H1 (cell line): ENCODE data around the gene EPHA7. TPM values are rescaled to one million over a fixed set of nuclear protein-coding genes. Genes with fewer than 3 reads are reported as not detected.

Source experiments
- CTCF ChIA-PET: fragments of 300-600 bp; sonication (Branson Sonifier 250); formaldehyde crosslinking; loops from one replicate; lab custom pipeline; 2021; ENCODE audit not compliant: partially characterized antibody; lab: Charles Lee
- POLR2A ChIA-PET: fragments of 300-600 bp; sonication (Branson Sonifier 250); formaldehyde crosslinking; loops from one replicate; lab custom pipeline; 2021; ENCODE audit warnings: inconsistent platforms; ENCODE audit not compliant: partially characterized antibody; lab: Charles Lee
- DNase-seq, 2 experiments: peaks; one replicate each; pipeline versions ENCODE4 v3.0.0 to v3.0.0-alpha.2; 2010 to 2022; ENCODE audit warnings: low spot score in 2 of 2, low read depth in 1 of 2, mixed read lengths in 1 of 2
- FAIRE-seq: peaks from 2 replicates; lab custom pipeline; 2011; peaks lifted over from hg19 to GRCh38; lab: Jason Lieb, UNC
- H2AFZ ChIP-seq: 2 replicates; pipeline ENCODE4 v1.8.1; 2012; ENCODE audit warnings: low read length, inconsistent platforms
- H2AK5ac ChIP-seq: 2 replicates; pipeline ENCODE4 v1.6.1; 2013; ENCODE audit warnings: low read depth, low read length
- H2BK120ac ChIP-seq: replicated peaks from 2 replicates; pipeline ENCODE3; 2013; ENCODE audit warnings: low read depth, low read length, inconsistent platforms
- H2BK12ac ChIP-seq: 2 replicates; pipeline ENCODE4 v1.6.1; 2013; ENCODE audit warnings: low read depth, low read length
- H2BK15ac ChIP-seq: 2 replicates; pipeline ENCODE4 v1.6.1; 2013; ENCODE audit warnings: low read length
- H2BK20ac ChIP-seq: 2 replicates; pipeline ENCODE4 v1.6.1; 2013; ENCODE audit warnings: low read length
- H2BK5ac ChIP-seq: 2 replicates; pipeline ENCODE4 v1.6.1; 2013; ENCODE audit warnings: low read depth, low read length
- H3K14ac ChIP-seq: 2 replicates; pipeline ENCODE4 v1.6.1; 2013; ENCODE audit warnings: inconsistent platforms; ENCODE audit not compliant: insufficient read length
- H3K18ac ChIP-seq: 2 replicates; pipeline ENCODE4 v1.6.1; 2013; ENCODE audit warnings: low read length; ENCODE audit errors: extremely low read depth
- H3K23ac ChIP-seq: 2 replicates; pipeline ENCODE4 v1.6.1; 2013; ENCODE audit warnings: inconsistent platforms; ENCODE audit not compliant: insufficient read length
- H3K23me2 ChIP-seq: 2 replicates; pipeline ENCODE4 v1.6.1; 2013; ENCODE audit warnings: low read depth, low read length
- H3K27ac ChIP-seq: 2 replicates; pipeline ENCODE4 v1.6.1; 2011; ENCODE audit warnings: low read depth, low read length, inconsistent platforms
- H3K27me3 ChIP-seq, 4 experiments: replicated peaks in 1 of 4; 1 replicate in 1 of 4; 2 replicates in 3 of 4; pipeline versions ENCODE4 v1.6.1 to v1.8.1; 2011 to 2013; ENCODE audit warnings: low read length in 3 of 4, mild to moderate bottlenecking in 3 of 4, inconsistent platforms in 2 of 4, mixed read lengths in 2 of 4, moderate library complexity in 1 of 4; ENCODE audit not compliant: control insufficient read depth in 3 of 4, insufficient read depth in 3 of 4; ENCODE audit errors: extremely low read depth in 1 of 4
- H3K36me3 ChIP-seq, 4 experiments: 2 replicates each; pipeline versions ENCODE4 v1.6.1 to v1.8.1; 2011 to 2013; ENCODE audit warnings: mild to moderate bottlenecking in 4 of 4, low read length in 3 of 4, moderate library complexity in 2 of 4, control low read depth in 1 of 4, inconsistent platforms in 1 of 4; ENCODE audit not compliant: insufficient read depth in 4 of 4, control insufficient read depth in 2 of 4
- H3K4ac ChIP-seq: replicated peaks from 2 replicates; pipeline ENCODE3; 2013; ENCODE audit warnings: low read length, low read depth, mixed read lengths, inconsistent platforms; ENCODE audit not compliant: insufficient read length
- H3K4me1 ChIP-seq, 4 experiments: replicated peaks in 1 of 4; 1 replicate in 1 of 4; 2 replicates in 3 of 4; pipeline versions ENCODE4 v1.6.1 to v1.8.1; 2011 to 2013; ENCODE audit warnings: low read length in 3 of 4, inconsistent platforms in 2 of 4, mixed read lengths in 1 of 4; ENCODE audit not compliant: insufficient read depth in 4 of 4, control insufficient read depth in 3 of 4
- H3K4me2 ChIP-seq, 2 experiments: 2 replicates each; pipeline versions ENCODE4 v1.6.1 to v1.8.1; 2011 to 2013; ENCODE audit warnings: low read depth in 2 of 2, low read length in 2 of 2, control low read depth in 1 of 2, inconsistent platforms in 1 of 2, mild to moderate bottlenecking in 1 of 2; ENCODE audit not compliant: insufficient read depth in 1 of 2
- H3K4me3 ChIP-seq, 4 experiments: fragments of 200-600, 300-600 bp in 1 of 4; sonication (generic), shearing (Covaris generic), sonication (Bioruptor Twin) in 1 of 4; 2 replicates each; pipeline versions ENCODE4 v1.5.1 to v1.8.1; 2011 to 2016; ENCODE audit warnings: low read length in 4 of 4, low read depth in 3 of 4, control low read depth in 2 of 4, inconsistent platforms in 2 of 4, mild to moderate bottlenecking in 2 of 4, mixed read lengths in 1 of 4, moderate library complexity in 1 of 4; ENCODE audit not compliant: insufficient read depth in 2 of 4; ENCODE audit errors: extremely low read depth in 1 of 4
- H3K56ac ChIP-seq: replicated peaks from 2 replicates; pipeline ENCODE3; 2013; ENCODE audit warnings: low read depth, mild to moderate bottlenecking, mixed read lengths, low read length, inconsistent platforms; ENCODE audit not compliant: insufficient read length
- H3K79me1 ChIP-seq: 2 replicates; pipeline ENCODE4 v1.6.1; 2013; ENCODE audit warnings: low read depth, low read length, control low read depth
- H3K79me2 ChIP-seq, 2 experiments: 2 replicates each; pipeline versions ENCODE4 v1.6.1 to v1.8.1; 2012 to 2013; ENCODE audit warnings: low read length in 2 of 2, mild to moderate bottlenecking in 2 of 2, inconsistent platforms in 1 of 2; ENCODE audit not compliant: insufficient read depth in 2 of 2, control insufficient read depth in 1 of 2
- H3K9ac ChIP-seq, 4 experiments: replicated peaks in 1 of 4; 1 replicate in 1 of 4; 2 replicates in 3 of 4; pipeline versions ENCODE4 v1.6.1 to v1.8.1; 2011 to 2013; ENCODE audit warnings: low read depth in 3 of 4, low read length in 3 of 4, control low read depth in 2 of 4, mild to moderate bottlenecking in 2 of 4, moderate library complexity in 2 of 4, inconsistent platforms in 1 of 4; ENCODE audit errors: extremely low read depth in 1 of 4
- H3K9me3 ChIP-seq, 2 experiments: 2 replicates each; pipeline versions ENCODE4 v1.6.1 to v1.8.1; 2012 to 2013; ENCODE audit warnings: mild to moderate bottlenecking in 2 of 2, moderate library complexity in 2 of 2, control low read depth in 1 of 2, inconsistent platforms in 1 of 2, low read depth in 1 of 2, low read length in 1 of 2, mixed read lengths in 1 of 2; ENCODE audit not compliant: insufficient read depth in 2 of 2
- H4K20me1 ChIP-seq, 2 experiments: replicated peaks in 1 of 2; 2 replicates each; pipeline versions ENCODE3 to v1.8.1; 2011 to 2013; ENCODE audit warnings: inconsistent platforms in 2 of 2, low read length in 2 of 2, mild to moderate bottlenecking in 1 of 2; ENCODE audit not compliant: insufficient read depth in 2 of 2, control insufficient read depth in 1 of 2
- H4K5ac ChIP-seq: 2 replicates; pipeline ENCODE4 v1.6.1; 2013; ENCODE audit warnings: low read length, low read depth, mixed read lengths, inconsistent platforms; ENCODE audit not compliant: insufficient read length
- H4K8ac ChIP-seq: 2 replicates; pipeline ENCODE4 v1.8.0; 2013; ENCODE audit warnings: mild to moderate bottlenecking, moderate library complexity, low read length, inconsistent platforms; ENCODE audit not compliant: insufficient read depth; ENCODE audit errors: extremely low read depth
- H4K91ac ChIP-seq: replicated peaks from 2 replicates; pipeline ENCODE3; 2013; ENCODE audit warnings: low read length, mixed read lengths, inconsistent platforms; ENCODE audit not compliant: insufficient read length
- EP300 ChIP-seq, 2 experiments: IDR thresholded peaks; 1 replicate in 1 of 2; 2 replicates in 1 of 2; pipeline ENCODE4 v1.6.1; 2011 to 2012; ENCODE audit warnings: low read depth in 2 of 2, low read length in 2 of 2, mild to moderate bottlenecking in 2 of 2, borderline replicate concordance in 1 of 2, inconsistent platforms in 1 of 2, moderate library complexity in 1 of 2
- GABPA ChIP-seq: IDR thresholded peaks from 2 replicates; pipeline ENCODE4 v1.6.1; 2011; ENCODE audit warnings: mild to moderate bottlenecking, low read length, moderate library complexity, borderline replicate concordance; ENCODE audit not compliant: insufficient read depth
- GTF2F1 ChIP-seq: IDR thresholded peaks from 2 replicates; pipeline ENCODE4 v1.6.1; 2012; ENCODE audit warnings: low read depth, low read length, improper control_type of control experiment, borderline replicate concordance
- HDAC2 ChIP-seq, 2 experiments: fragments of 300-600 bp in 1 of 2; sonication (generic) in 1 of 2; IDR thresholded peaks; 2 replicates each; pipeline ENCODE4 v1.6.1; 2011 to 2012; ENCODE audit warnings: low read depth in 2 of 2, low read length in 2 of 2, mild to moderate bottlenecking in 2 of 2, moderate library complexity in 2 of 2, borderline replicate concordance in 1 of 2, inconsistent platforms in 1 of 2
- RFX5 ChIP-seq: IDR thresholded peaks from 2 replicates; pipeline ENCODE4 v1.6.1; 2011; ENCODE audit warnings: low read depth, low read length, improper control_type of control experiment, borderline replicate concordance
- WGBS, 2 experiments: shearing (Covaris generic) in 1 of 2; methylation state at CpG; one replicate each; pipeline versions ENCODE4 v1.1.6 to v1.1.7; 2013 to 2015; ENCODE audit warnings: low lambda C conversion rate in 2 of 2, mixed read lengths in 2 of 2, inconsistent platforms in 1 of 2, low coverage in 1 of 2, missing lambda C conversion rate in 1 of 2; ENCODE audit not compliant: insufficient replicate concordance in 2 of 2, insufficient coverage in 1 of 2, insufficient read length in 1 of 2; ENCODE audit errors: extremely low coverage in 1 of 2, missing lambda C conversion rate in 1 of 2; 5-methylcytosine and 5-hydroxymethylcytosine counted together
- polyA plus RNA-seq, 7 experiments: library from polyadenylated mRNA; depleted of rRNA in 3 of 7; stranded (reverse) in 5 of 7; unstranded in 2 of 7; fragments of >200 nt in 5 of 7; fragments of 200-250 nt in 2 of 7; gene quantifications; 1 replicate in 5 of 7; 2 replicates in 1 of 7; 4 replicates in 1 of 7; pipeline versions ENCODE4 v1.2.1 to v1.2.3, GENCODE V29; 2011 to 2013; ENCODE audit warnings: missing spikeins in 2 of 7, mixed read lengths in 2 of 7
- total RNA-seq: library from RNA; stranded (reverse); fragmentation: NEBNext Ultra II Directional; extraction: Animal tissue kit (Norgen Biotek cat#: 25700); gene quantifications from 2 replicates; pipeline ENCODE4 v1.2.1, GENCODE V29; 2021
- TF ChIP-seq, protein P1 (sequence below), 3 experiments: IDR thresholded peaks; 1 replicate in 2 of 3; 2 replicates in 1 of 3; pipeline versions ENCODE4 v1.5.1 to v1.6.1; 2011; ENCODE audit warnings: low read length in 3 of 3, mild to moderate bottlenecking in 3 of 3, inconsistent platforms in 2 of 3, low read depth in 1 of 3, moderate library complexity in 1 of 3; ENCODE audit not compliant: insufficient read depth in 1 of 3; ENCODE audit errors: control extremely low read depth in 1 of 3

The EPHA7 gene
- total and polyA plus RNA-seq, 2 of the 8 experiments (the other 6 are each of a cell fraction or from before 2014, with no cell fraction given), result 1.3 to 6.8 TPM

GRCh38 chr6:93272211-93272610 lies 147.1 kb downstream of the EPHA7 start:
- H2AK5ac ChIP-seq, result no peak overlapping the region
- no peak overlapping the region for H3K27ac ChIP-seq
- H2BK5ac ChIP-seq, result no peak overlapping the region
- no peak overlapping the region for H3K4me3 ChIP-seq
- no peak overlapping the region for H3K4me2 ChIP-seq
- no peak overlapping the region for H2BK20ac ChIP-seq
- peaks cover 0 to 2% of the 10 kb centered on the region in 2 experiments for H4K20me1 ChIP-seq
- H4K8ac ChIP-seq, result no peak overlapping the region
- no peak overlapping the region for H3K18ac ChIP-seq
- 95% methylated on average over 4 of the region's 4 CpGs; no CpG with 5 or more reads in 1 of the 2 experiments for WGBS, 2 experiments
- H3K79me2 ChIP-seq, result no peaks in the 10 kb centered on the region
- H3K23me2 ChIP-seq, result no peaks in the 10 kb centered on the region
- H2BK15ac ChIP-seq, result no peak overlapping the region
- FAIRE-seq (no peak), DNase-seq (no peak)
- no peak overlapping the region for H4K5ac ChIP-seq
- no peak overlapping the region for H3K56ac ChIP-seq
- H2BK12ac ChIP-seq, result no peak overlapping the region
- no peak overlapping the region for H2AFZ ChIP-seq
- H3K9me3 ChIP-seq, result no peaks in the 10 kb centered on the region
- H3K9ac ChIP-seq, result no peak overlapping the region
- no peak overlapping the region for H2BK120ac ChIP-seq
- no peak overlapping the region for H4K91ac ChIP-seq
- H3K79me1 ChIP-seq, result no peaks in the 10 kb centered on the region
- no peaks in the 10 kb centered on the region for H3K36me3 ChIP-seq
- no peak overlapping the region for H3K4ac ChIP-seq
- no peaks in the 10 kb centered on the region for H3K4me1 ChIP-seq
- H3K27me3 ChIP-seq, result no peaks in the 10 kb centered on the region
- H3K14ac ChIP-seq, result no peak overlapping the region
- H3K23ac ChIP-seq, result no peak overlapping the region
- ChIA-PET POLR2A (no interaction called here), CTCF (interaction anchor here (0.8 to 1.2 kb wide), 2 partner anchors 13 to 461 kb away, joined by 3 read pairs; no protein-coding TSS in a partner anchor)
- no peak for TF ChIP-seq EP300 (IDR thresholded peaks at IDR 0.05; ENCODE audit: borderline replicate concordance in 1 of 2, low read depth in 2 of 2, low read length in 2 of 2)
- TF ChIP-seq, protein P1, sequence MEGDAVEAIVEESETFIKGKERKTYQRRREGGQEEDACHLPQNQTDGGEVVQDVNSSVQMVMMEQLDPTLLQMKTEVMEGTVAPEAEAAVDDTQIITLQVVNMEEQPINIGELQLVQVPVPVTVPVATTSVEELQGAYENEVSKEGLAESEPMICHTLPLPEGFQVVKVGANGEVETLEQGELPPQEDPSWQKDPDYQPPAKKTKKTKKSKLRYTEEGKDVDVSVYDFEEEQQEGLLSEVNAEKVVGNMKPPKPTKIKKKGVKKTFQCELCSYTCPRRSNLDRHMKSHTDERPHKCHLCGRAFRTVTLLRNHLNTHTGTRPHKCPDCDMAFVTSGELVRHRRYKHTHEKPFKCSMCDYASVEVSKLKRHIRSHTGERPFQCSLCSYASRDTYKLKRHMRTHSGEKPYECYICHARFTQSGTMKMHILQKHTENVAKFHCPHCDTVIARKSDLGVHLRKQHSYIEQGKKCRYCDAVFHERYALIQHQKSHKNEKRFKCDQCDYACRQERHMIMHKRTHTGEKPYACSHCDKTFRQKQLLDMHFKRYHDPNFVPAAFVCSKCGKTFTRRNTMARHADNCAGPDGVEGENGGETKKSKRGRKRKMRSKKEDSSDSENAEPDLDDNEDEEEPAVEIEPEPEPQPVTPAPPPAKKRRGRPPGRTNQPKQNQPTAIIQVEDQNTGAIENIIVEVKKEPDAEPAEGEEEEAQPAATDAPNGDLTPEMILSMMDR (IDR thresholded peaks at IDR 0.05; ENCODE audit: control extremely low read depth in 1 of 3, insufficient read depth in 1 of 3, low read depth in 1 of 3, low read length in 3 of 3), result no peak
- TF ChIP-seq HDAC2 (IDR thresholded peaks at IDR 0.05; ENCODE audit: borderline replicate concordance in 1 of 2, low read depth in 2 of 2, low read length in 2 of 2), result no peak
- no peak for TF ChIP-seq GABPA
- no peak for TF ChIP-seq RFX5
- no peak for TF ChIP-seq GTF2F1
